Measurements from ENCODE around the gene MBLAC1.

DNA sequence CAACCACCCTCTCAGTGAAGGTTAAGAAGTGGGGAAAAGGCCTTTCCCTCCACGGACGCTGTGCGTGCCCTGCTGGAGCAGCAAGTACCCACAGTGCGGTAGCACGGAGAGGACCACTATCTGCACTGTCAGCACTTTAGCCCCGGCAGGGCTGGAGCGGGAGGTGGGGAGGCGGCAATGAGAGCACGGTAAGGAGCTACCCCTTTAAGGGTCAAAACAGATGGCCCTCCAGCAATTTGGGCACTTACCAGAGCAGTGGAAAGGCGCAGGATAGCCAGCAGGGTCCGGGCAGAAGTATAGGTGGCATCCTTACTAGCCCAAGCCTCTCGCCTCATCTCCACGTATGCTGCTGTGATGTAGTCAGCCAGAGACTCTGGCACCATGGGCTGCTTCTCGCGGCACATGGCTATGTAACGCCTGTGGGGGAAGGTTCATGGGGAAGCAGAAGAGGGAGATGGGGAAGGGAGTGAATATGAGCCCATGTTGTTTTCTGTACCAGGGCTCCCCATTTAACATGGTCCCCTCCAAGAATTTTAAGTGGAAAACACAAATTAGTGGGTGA, 32.8 kb upstream of the MBLAC1 start:
- TF ChIP-seq, protein P1, sequence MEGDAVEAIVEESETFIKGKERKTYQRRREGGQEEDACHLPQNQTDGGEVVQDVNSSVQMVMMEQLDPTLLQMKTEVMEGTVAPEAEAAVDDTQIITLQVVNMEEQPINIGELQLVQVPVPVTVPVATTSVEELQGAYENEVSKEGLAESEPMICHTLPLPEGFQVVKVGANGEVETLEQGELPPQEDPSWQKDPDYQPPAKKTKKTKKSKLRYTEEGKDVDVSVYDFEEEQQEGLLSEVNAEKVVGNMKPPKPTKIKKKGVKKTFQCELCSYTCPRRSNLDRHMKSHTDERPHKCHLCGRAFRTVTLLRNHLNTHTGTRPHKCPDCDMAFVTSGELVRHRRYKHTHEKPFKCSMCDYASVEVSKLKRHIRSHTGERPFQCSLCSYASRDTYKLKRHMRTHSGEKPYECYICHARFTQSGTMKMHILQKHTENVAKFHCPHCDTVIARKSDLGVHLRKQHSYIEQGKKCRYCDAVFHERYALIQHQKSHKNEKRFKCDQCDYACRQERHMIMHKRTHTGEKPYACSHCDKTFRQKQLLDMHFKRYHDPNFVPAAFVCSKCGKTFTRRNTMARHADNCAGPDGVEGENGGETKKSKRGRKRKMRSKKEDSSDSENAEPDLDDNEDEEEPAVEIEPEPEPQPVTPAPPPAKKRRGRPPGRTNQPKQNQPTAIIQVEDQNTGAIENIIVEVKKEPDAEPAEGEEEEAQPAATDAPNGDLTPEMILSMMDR (IDR thresholded peaks at IDR 0.05) = no peak
- TF ChIP-seq POLR2AphosphoS5 (IDR thresholded peaks at IDR 0.05; ENCODE audit: low read depth, low read length) = peak; percentile 48; the same call in 1 of the 2 replicates
- TF ChIP-seq TCF7L2 (IDR thresholded peaks at IDR 0.05; ENCODE audit: low read depth, low read length) = no peak
- TF ChIP-seq, protein P2, sequence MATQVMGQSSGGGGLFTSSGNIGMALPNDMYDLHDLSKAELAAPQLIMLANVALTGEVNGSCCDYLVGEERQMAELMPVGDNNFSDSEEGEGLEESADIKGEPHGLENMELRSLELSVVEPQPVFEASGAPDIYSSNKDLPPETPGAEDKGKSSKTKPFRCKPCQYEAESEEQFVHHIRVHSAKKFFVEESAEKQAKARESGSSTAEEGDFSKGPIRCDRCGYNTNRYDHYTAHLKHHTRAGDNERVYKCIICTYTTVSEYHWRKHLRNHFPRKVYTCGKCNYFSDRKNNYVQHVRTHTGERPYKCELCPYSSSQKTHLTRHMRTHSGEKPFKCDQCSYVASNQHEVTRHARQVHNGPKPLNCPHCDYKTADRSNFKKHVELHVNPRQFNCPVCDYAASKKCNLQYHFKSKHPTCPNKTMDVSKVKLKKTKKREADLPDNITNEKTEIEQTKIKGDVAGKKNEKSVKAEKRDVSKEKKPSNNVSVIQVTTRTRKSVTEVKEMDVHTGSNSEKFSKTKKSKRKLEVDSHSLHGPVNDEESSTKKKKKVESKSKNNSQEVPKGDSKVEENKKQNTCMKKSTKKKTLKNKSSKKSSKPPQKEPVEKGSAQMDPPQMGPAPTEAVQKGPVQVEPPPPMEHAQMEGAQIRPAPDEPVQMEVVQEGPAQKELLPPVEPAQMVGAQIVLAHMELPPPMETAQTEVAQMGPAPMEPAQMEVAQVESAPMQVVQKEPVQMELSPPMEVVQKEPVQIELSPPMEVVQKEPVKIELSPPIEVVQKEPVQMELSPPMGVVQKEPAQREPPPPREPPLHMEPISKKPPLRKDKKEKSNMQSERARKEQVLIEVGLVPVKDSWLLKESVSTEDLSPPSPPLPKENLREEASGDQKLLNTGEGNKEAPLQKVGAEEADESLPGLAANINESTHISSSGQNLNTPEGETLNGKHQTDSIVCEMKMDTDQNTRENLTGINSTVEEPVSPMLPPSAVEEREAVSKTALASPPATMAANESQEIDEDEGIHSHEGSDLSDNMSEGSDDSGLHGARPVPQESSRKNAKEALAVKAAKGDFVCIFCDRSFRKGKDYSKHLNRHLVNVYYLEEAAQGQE (IDR thresholded peaks at IDR 0.05; ENCODE audit: insufficient read depth in 1 of 2, low read depth in 2 of 2, low read length in 1 of 2) = no peak
- TF ChIP-seq SIN3A (IDR thresholded peaks at IDR 0.05; ENCODE audit: borderline replicate concordance, insufficient read depth, low read depth, low read length) = no peak

All from Panc1 (cell line).